GM23338 (cell line): ENCODE measurements around the gene WDR35. TPM values are rescaled to one million over a fixed set of nuclear protein-coding genes. Genes with fewer than 3 reads are reported as not detected.

ENCODE experiments used
- ATAC-seq: fragments of 200-7000 bp; cut with Tn5 transposase; 3 replicates; pipeline ENCODE4 v1.9.1; 2020
- DNase-seq: peaks from one replicate; pipeline ENCODE4 v3.0.0-alpha.2; 2015; ENCODE audit warnings: low spot score
- H2AFZ ChIP-seq: fragments of 200-600 bp; sonication (generic); 2 replicates; pipeline ENCODE4 v1.8.0; 2016; ENCODE audit warnings: antibody characterized with exemption, mild to moderate bottlenecking, moderate library complexity
- H3F3A ChIP-seq: fragments of 200-600 bp; sonication (generic); replicated peaks from 2 replicates; pipeline ENCODE4 v1.8.0; 2017; ENCODE audit warnings: antibody characterized with exemption, mixed run types, low read depth
- H3K27ac ChIP-seq: fragments of 200-600 bp; sonication (generic); 2 replicates; pipeline ENCODE4 v1.6.1; 2016; ENCODE audit warnings: low read depth
- H3K27me3 ChIP-seq: fragments of 200-600 bp; sonication (generic); 2 replicates; pipeline ENCODE4 v1.8.0; 2016; ENCODE audit warnings: mild to moderate bottlenecking, mixed run types, moderate library complexity; ENCODE audit not compliant: insufficient read depth
- H3K36me3 ChIP-seq: fragments of 200-600 bp; sonication (generic); 2 replicates; pipeline ENCODE4 v1.8.0; 2016; ENCODE audit warnings: mild to moderate bottlenecking; ENCODE audit not compliant: insufficient read depth
- H3K4me1 ChIP-seq: fragments of 200-600 bp; sonication (generic); 2 replicates; pipeline ENCODE4 v1.8.0; 2016; ENCODE audit warnings: mild to moderate bottlenecking, moderate library complexity; ENCODE audit not compliant: insufficient read depth
- H3K4me2 ChIP-seq: fragments of 200-600 bp; sonication (generic); 2 replicates; pipeline ENCODE4 v1.7.1; 2017; ENCODE audit warnings: mixed run types
- H3K4me3 ChIP-seq: fragments of 200-600 bp; sonication (generic); 2 replicates; pipeline ENCODE4 v1.6.1; 2016; ENCODE audit warnings: mixed run types
- H3K79me2 ChIP-seq: fragments of 200-600 bp; sonication (generic); replicated peaks from 2 replicates; pipeline ENCODE4 v1.8.0; 2017; ENCODE audit warnings: mild to moderate bottlenecking; ENCODE audit not compliant: insufficient read depth
- H3K9me2 ChIP-seq: fragments of 200-600 bp; sonication (generic); 2 replicates; pipeline ENCODE4 v1.8.0; 2017; ENCODE audit not compliant: insufficient read depth
- H4K20me1 ChIP-seq: fragments of 200-600 bp; sonication (generic); replicated peaks from 2 replicates; pipeline ENCODE4 v1.8.0; 2017; ENCODE audit warnings: mild to moderate bottlenecking; ENCODE audit not compliant: insufficient read depth
- H3K27ac Mint-ChIP-seq: 2 replicates; pipeline ENCODE4 v1.8.0; 2020; ENCODE audit warnings: inconsistent platforms, mild to moderate bottlenecking, moderate library complexity, mixed read lengths
- H3K27me3 Mint-ChIP-seq: 3 replicates; pipeline ENCODE4 v1.8.0; 2022; ENCODE audit warnings: low read depth, mild to moderate bottlenecking, moderate library complexity, mixed read lengths, inconsistent platforms; ENCODE audit not compliant: insufficient read depth, poor library complexity
- H3K36me3 Mint-ChIP-seq: 3 replicates; pipeline ENCODE4 v1.8.0; 2021; ENCODE audit warnings: low read depth, mild to moderate bottlenecking, inconsistent platforms, moderate library complexity, mixed read lengths
- H3K4me1 Mint-ChIP-seq: 3 replicates; pipeline ENCODE4 v1.8.0; 2020; ENCODE audit warnings: mild to moderate bottlenecking, inconsistent platforms, mixed read lengths
- H3K4me3 Mint-ChIP-seq: 3 replicates; pipeline ENCODE4 v1.8.0; 2021; ENCODE audit warnings: moderate library complexity, mild to moderate bottlenecking, inconsistent platforms, mixed read lengths
- H3K9me3 Mint-ChIP-seq: 3 replicates; pipeline ENCODE4 v1.8.0; 2020; ENCODE audit warnings: moderate library complexity, mild to moderate bottlenecking, inconsistent platforms, mixed read lengths
- EZH2 ChIP-seq: fragments of 200-600 bp; sonication (generic); IDR thresholded peaks from one replicate; pipeline ENCODE4 v1.8.0; 2017; ENCODE audit warnings: antibody characterized with exemption, mild to moderate bottlenecking, low read depth; ENCODE audit not compliant: unreplicated experiment
- NANOG ChIP-seq: IDR thresholded peaks from 2 replicates; pipeline ENCODE4 v1.6.1; 2016; ENCODE audit warnings: antibody characterized with exemption, borderline replicate concordance
- STAT1 ChIP-seq: IDR thresholded peaks from one replicate; pipeline ENCODE4 v1.6.1; 2016; ENCODE audit warnings: antibody characterized with exemption; ENCODE audit not compliant: unreplicated experiment
- ZNF331 ChIP-seq: fragments of 250-450 bp; sonication (Bioruptor Pico); IDR thresholded peaks from 2 replicates; pipeline ENCODE4 v1.5.0; 2020; ENCODE audit warnings: low read depth, mild to moderate bottlenecking, moderate library complexity
- polyA plus RNA-seq: library from polyadenylated mRNA; unstranded; fragments of >200 nt; fragmentation: Nextera tagmentation; extraction: Ambion mirVana; gene quantifications from 2 replicates; pipeline ENCODE4 v1.2.1, GENCODE V29; 2016
- total RNA-seq: library from RNA; depleted of rRNA; stranded (reverse); fragments of >200 nt; shearing (Covaris generic); gene quantifications from 2 replicates; pipeline ENCODE4 v1.2.3, GENCODE V29; 2014
- TF ChIP-seq, protein P1 (sequence below): fragments of 250-450 bp; sonication (Bioruptor Pico); IDR thresholded peaks from 2 replicates; pipeline ENCODE4 v1.5.0; 2020; ENCODE audit warnings: mild to moderate bottlenecking, moderate library complexity

WDR35 gene
- total and polyA plus RNA-seq, 2 experiments from 2014 or later = 5.3 to 20.0 TPM

DNA sequence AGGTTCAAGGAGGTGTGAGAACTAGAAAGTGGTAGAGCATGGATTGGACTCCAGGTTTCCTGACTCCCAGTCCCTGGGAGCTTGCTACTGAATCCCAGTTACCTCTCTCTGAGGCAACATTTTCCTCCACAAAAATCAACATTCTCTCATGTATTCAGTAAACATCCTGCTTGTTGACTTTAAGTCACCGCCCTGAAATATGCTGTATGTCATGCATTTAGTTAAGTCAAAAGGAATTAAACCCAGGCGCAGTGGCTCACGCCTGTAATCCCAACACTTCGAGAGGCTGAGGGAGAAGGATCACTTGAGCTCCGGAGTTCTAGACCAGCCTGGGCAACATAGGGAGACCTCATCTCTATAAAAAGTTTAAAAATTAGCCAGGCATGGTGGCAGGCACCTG is 18.8 kb upstream of the WDR35 start (continued):
- TF ChIP-seq, protein P1, sequence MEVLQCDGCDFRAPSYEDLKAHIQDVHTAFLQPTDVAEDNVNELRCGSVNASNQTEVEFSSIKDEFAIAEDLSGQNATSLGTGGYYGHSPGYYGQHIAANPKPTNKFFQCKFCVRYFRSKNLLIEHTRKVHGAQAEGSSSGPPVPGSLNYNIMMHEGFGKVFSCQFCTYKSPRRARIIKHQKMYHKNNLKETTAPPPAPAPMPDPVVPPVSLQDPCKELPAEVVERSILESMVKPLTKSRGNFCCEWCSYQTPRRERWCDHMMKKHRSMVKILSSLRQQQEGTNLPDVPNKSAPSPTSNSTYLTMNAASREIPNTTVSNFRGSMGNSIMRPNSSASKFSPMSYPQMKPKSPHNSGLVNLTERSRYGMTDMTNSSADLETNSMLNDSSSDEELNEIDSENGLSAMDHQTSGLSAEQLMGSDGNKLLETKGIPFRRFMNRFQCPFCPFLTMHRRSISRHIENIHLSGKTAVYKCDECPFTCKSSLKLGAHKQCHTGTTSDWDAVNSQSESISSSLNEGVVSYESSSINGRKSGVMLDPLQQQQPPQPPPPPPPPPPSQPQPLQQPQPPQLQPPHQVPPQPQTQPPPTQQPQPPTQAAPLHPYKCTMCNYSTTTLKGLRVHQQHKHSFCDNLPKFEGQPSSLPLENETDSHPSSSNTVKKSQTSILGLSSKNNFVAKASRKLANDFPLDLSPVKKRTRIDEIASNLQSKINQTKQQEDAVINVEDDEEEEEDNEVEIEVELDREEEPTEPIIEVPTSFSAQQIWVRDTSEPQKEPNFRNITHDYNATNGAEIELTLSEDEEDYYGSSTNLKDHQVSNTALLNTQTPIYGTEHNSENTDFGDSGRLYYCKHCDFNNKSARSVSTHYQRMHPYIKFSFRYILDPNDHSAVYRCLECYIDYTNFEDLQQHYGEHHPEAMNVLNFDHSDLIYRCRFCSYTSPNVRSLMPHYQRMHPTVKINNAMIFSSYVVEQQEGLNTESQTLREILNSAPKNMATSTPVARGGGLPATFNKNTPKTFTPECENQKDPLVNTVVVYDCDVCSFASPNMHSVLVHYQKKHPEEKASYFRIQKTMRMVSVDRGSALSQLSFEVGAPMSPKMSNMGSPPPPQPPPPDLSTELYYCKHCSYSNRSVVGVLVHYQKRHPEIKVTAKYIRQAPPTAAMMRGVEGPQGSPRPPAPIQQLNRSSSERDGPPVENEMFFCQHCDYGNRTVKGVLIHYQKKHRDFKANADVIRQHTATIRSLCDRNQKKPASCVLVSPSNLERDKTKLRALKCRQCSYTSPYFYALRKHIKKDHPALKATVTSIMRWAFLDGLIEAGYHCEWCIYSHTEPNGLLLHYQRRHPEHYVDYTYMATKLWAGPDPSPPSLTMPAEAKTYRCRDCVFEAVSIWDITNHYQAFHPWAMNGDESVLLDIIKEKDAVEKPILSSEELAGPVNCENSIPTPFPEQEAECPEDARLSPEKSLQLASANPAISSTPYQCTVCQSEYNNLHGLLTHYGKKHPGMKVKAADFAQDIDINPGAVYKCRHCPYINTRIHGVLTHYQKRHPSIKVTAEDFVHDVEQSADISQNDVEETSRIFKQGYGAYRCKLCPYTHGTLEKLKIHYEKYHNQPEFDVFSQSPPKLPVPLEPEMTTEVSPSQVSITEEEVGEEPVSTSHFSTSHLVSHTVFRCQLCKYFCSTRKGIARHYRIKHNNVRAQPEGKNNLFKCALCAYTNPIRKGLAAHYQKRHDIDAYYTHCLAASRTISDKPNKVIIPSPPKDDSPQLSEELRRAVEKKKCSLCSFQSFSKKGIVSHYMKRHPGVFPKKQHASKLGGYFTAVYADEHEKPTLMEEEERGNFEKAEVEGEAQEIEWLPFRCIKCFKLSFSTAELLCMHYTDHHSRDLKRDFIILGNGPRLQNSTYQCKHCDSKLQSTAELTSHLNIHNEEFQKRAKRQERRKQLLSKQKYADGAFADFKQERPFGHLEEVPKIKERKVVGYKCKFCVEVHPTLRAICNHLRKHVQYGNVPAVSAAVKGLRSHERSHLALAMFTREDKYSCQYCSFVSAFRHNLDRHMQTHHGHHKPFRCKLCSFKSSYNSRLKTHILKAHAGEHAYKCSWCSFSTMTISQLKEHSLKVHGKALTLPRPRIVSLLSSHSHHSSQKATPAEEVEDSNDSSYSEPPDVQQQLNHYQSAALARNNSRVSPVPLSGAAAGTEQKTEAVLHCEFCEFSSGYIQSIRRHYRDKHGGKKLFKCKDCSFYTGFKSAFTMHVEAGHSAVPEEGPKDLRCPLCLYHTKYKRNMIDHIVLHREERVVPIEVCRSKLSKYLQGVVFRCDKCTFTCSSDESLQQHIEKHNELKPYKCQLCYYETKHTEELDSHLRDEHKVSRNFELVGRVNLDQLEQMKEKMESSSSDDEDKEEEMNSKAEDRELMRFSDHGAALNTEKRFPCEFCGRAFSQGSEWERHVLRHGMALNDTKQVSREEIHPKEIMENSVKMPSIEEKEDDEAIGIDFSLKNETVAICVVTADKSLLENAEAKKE (CRISPR knock-in tag) = no peak
- no peak for TF ChIP-seq NANOG
- TF ChIP-seq EZH2 = no peak
- TF ChIP-seq STAT1 = no peak

- DNase-seq (no peak), ATAC-seq (no peak)
- Histone ChIP-seq H4K20me1 (no peaks in the 10 kb centered on the region), H3F3A (no peaks in the 10 kb centered on the region), H3K36me3 (no peaks in the 10 kb centered on the region), H3K9me2 (no peaks in the 10 kb centered on the region), H3K4me2 (no peak overlapping the region), H3K27me3 (peaks cover 10% of the 10 kb centered on the region), H3K27ac (no peak overlapping the region), H3K79me2 (no peaks in the 10 kb centered on the region), H3K4me3 (no peak overlapping the region), H3K4me1 (peaks cover 3% of the 10 kb centered on the region; the same call in 1 of the 2 replicates), H2AFZ (no peak overlapping the region)
- Mint-ChIP-seq H3K4me1 (no peaks in the 10 kb centered on the region), H3K36me3 (no peaks in the 10 kb centered on the region), H3K27ac (no peak overlapping the region), H3K9me3 (no peaks in the 10 kb centered on the region), H3K27me3 (peaks cover 5% of the 10 kb centered on the region), H3K4me3 (no peak overlapping the region)
- TF ChIP-seq ZNF331 = no peak
These were observed 16.1 kb upstream of the WDR35 start for GRCh38 chr2:20005891-20006470.
